Fibroblast of the conjunctiva (primary cell): ENCODE measurements around the gene RNF141.

ENCODE experiments used
- DNase-seq: peaks from one replicate; pipeline ENCODE4 v3.0.0-alpha.2; 2010; ENCODE audit warnings: low read depth

Gene RNF141

GRCh38 chr11:10540915-10541560 is at the start of gene RNF141:
RNF141 (minus strand) TSS chr11:10541187; CDS start chr11:10534158, 7,029 bp downstream.
- DNase-seq: peak; percentile 75

- no peak for DNase-seq
These were observed 49.4 kb upstream of the RNF141 start for GRCh38 chr11:10590218-10590915.

- no peak for DNase-seq
These were observed 47.9 kb upstream of the RNF141 start for GRCh38 chr11:10588904-10589303.

- DNase-seq: no peak
These were observed 47.0 kb upstream of the RNF141 start for GRCh38 chr11:10587995-10588394.

GRCh38 chr11:10587388-10587787 is 46.4 kb upstream of the RNF141 start:
- DNase-seq: no peak

- no peak for DNase-seq
These were observed 43.1 kb upstream of the RNF141 start for GRCh38 chr11:10584071-10584501.

GRCh38 chr11:10581481-10582019 is 40.6 kb upstream of the RNF141 start:
- DNase-seq: no peak

- DNase-seq: no peak
These were observed 39.6 kb upstream of the RNF141 start for GRCh38 chr11:10580623-10581022.

- DNase-seq: no peak
These were observed 38.7 kb upstream of the RNF141 start for GRCh38 chr11:10579700-10580099.

GRCh38 chr11:10576035-10576398 is 35.0 kb upstream of the RNF141 start:
- DNase-seq: no peak

GRCh38 chr11:10575346-10576034 is 34.5 kb upstream of the RNF141 start:
- DNase-seq: no peak

GRCh38 chr11:10573556-10573955 is 32.6 kb upstream of the RNF141 start:
- no peak for DNase-seq

- no peak for DNase-seq
These were observed 32.0 kb upstream of the RNF141 start for GRCh38 chr11:10573028-10573427.

GRCh38 chr11:10572533-10572932 is 31.5 kb upstream of the RNF141 start:
- DNase-seq: no peak

GRCh38 chr11:10568486-10568941 is 27.5 kb upstream of the RNF141 start, which contains the start of gene LYVE1:
LYVE1 (minus strand) TSS chr11:10568665; CDS start chr11:10568532, 133 bp downstream.
- no peak for DNase-seq

GRCh38 chr11:10567446-10567845 is 26.5 kb upstream of the RNF141 start:
- no peak for DNase-seq

GRCh38 chr11:10566257-10566957 is 25.4 kb upstream of the RNF141 start:
- DNase-seq: no peak

- DNase-seq: no peak
These were observed 24.5 kb upstream of the RNF141 start for GRCh38 chr11:10565493-10565892.

GRCh38 chr11:10564696-10565318 is 23.8 kb upstream of the RNF141 start:
- DNase-seq: no peak

- DNase-seq: no peak
These were observed 23.0 kb upstream of the RNF141 start for GRCh38 chr11:10564030-10564429.

- DNase-seq: no peak
These were observed 21.0 kb upstream of the RNF141 start for GRCh38 chr11:10561947-10562346.
